HUES64 (cell line): ENCODE results near the gene SLC16A6.
"Not testable (repeated sequence)": the region's sequence is repeated elsewhere in the genome, so short reads cannot be mapped to it uniquely, and the experiment has no call there.

Experiments
- H3K27ac ChIP-seq: 2 replicates; pipeline ENCODE4 v1.7.0; 2013; ENCODE audit warnings: low read depth, low read length, inconsistent platforms
- H3K27me3 ChIP-seq: 2 replicates; pipeline ENCODE4 v1.6.1; 2013; ENCODE audit warnings: mild to moderate bottlenecking, low read length; ENCODE audit not compliant: insufficient read depth
- H3K36me3 ChIP-seq: 2 replicates; pipeline ENCODE4 v1.6.1; 2013; ENCODE audit warnings: mild to moderate bottlenecking, low read length; ENCODE audit not compliant: insufficient read depth
- H3K4me1 ChIP-seq: 2 replicates; pipeline ENCODE4 v1.6.1; 2013; ENCODE audit warnings: mild to moderate bottlenecking, low read length, moderate library complexity; ENCODE audit not compliant: insufficient read depth
- H3K4me3 ChIP-seq: 2 replicates; pipeline ENCODE4 v1.5.1; 2013; ENCODE audit warnings: mild to moderate bottlenecking, low read length, moderate library complexity
- H3K9ac ChIP-seq: 2 replicates; pipeline ENCODE4 v1.6.1; 2013; ENCODE audit warnings: mild to moderate bottlenecking, low read depth, low read length
- H3K9me3 ChIP-seq: 2 replicates; pipeline ENCODE4 v1.6.1; 2013; ENCODE audit warnings: low read depth, low read length; ENCODE audit not compliant: insufficient read depth
- WGBS: fragments of 150-250, 120-280 bp; methylation state at CpG from one replicate; pipeline ENCODE4 v1.1.7; 2013; ENCODE audit warnings: missing lambda C conversion rate; 5-methylcytosine and 5-hydroxymethylcytosine counted together

The SLC16A6 gene

DNA sequence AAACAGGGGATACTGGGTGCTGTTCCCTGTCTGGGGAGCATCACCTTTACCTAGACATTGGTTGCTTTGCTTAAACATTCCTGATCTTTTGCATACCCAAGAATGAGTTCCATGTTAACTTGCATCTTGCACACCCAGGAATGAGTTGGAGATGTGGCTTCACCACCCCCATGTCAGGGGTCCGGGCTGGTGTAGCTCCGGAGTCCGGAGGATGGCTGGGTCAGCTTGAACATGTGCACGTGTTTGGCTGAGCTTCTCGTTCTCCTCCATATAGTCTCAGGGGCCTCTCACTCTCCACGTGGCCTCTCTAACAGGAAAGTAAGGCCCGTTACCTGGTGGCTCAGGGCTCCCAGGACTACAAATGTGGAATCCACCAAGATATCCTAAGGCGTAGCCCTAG lies 61.3 kb downstream of the SLC16A6 start:
- no peaks in the 10 kb centered on the region for H3K36me3 ChIP-seq
- no peaks in the 10 kb centered on the region for H3K4me1 ChIP-seq
- H3K27me3 ChIP-seq = no peaks in the 10 kb centered on the region
- WGBS = 89% methylated on average over 8 of the region's 8 CpGs
- H3K9me3 ChIP-seq = no peaks in the 10 kb centered on the region
- no peak overlapping the region for H3K9ac ChIP-seq
- H3K4me3 ChIP-seq = no peak overlapping the region
- H3K27ac ChIP-seq = no peak overlapping the region

DNA sequence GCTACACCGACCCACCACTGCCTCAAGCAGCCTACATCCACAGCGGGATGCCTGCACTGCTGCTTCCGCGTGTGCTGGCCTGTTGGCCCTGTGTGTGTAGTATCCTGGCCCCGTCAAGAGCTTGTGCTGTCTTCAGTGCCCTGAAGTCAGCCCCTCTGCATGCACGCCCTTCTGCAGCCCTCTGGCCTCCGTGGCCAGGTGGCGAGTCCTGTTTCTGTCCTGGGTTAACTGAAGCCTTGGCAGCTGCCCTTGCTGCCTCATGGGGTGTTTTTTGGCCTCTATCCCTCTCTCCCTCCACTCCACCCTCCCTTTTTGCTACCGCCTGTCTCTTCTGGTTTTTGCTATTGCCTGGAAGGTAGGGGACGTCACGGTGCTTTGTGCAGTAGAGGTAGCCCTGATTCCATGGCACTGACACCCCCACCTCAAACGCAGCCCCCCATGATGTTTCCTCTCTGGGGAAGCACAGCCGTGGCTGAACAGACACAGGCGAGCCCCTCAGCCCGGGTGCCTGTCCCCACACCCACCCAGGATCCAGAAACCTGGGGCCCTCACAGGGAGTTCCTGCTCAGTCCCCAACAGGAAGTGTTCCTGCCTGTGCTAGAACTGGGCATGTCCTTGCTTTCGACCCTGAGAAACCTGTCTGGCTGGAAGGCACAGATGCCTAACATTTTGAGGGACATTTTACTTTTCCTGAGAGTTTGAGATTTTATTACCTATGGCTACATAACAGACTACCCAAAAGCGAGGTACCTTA lies 61.9 kb downstream of the SLC16A6 start:
- H3K27ac ChIP-seq = no peak overlapping the region
- H3K36me3 ChIP-seq = no peaks in the 10 kb centered on the region
- no peaks in the 10 kb centered on the region for H3K4me1 ChIP-seq
- 87% methylated on average over 17 of the region's 17 CpGs for WGBS
- H3K9me3 ChIP-seq = no peaks in the 10 kb centered on the region
- no peaks in the 10 kb centered on the region for H3K27me3 ChIP-seq
- H3K4me3 ChIP-seq = no peak overlapping the region
- H3K9ac ChIP-seq = no peak overlapping the region

DNA sequence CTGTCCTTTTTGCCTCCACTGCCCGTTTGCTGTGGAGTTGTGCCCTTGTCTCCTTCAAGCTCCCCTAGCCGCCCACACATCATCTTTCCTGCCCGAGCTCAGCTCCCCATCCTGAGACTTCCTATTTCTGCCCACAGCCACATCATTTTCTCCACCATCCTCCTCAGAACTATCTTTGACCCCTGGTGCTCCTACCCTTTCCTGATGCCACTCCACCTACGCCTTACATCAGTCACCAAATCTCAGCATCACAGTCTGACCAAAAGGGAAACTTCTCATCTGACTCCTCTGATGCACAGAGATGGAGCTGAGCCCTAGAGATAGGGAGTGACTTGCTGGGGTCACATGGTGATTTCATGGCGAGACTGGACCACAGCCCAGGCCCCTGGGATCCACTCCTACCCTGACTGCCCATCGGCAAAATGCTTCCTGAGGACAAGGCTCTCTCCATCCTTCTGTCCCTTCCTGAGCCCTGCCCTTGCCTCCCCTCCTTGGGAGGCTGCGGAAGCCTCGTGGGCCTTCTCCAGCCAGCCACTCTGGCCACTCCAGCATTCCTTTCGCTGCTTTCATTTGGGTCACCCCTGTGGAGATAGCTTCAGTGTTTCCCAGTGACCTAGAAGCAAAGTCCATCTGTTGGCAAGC lies 62.8 kb downstream of the SLC16A6 start:
- H3K4me1 ChIP-seq, H3K36me3 ChIP-seq, H3K9me3 ChIP-seq, H3K4me3 ChIP-seq, H3K9ac ChIP-seq, H3K27me3 ChIP-seq, H3K27ac ChIP-seq: not testable (repeated sequence)
- WGBS = 86% methylated on average over 9 of the region's 9 CpGs

DNA sequence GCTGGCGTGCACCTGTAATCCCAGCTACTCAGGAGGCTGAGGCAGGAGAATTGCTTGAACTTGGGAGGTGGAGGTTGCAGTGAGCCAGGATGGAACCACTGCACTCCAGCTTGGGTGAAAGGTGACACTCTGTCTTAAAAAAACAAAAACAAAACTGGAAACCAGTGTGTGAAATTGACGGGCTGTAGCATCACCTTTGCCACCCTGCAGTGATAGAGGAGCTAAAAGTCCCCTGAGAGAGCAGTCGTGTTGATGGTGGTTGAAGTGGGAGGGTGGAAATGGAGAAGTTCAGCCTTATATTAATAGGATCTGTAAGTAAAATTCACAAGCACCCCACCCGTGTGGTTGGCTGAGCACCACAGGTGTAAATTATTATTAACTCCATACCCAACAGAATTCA lies 65.9 kb downstream of the SLC16A6 start:
- H3K9ac ChIP-seq, H3K27me3 ChIP-seq, H3K36me3 ChIP-seq, H3K27ac ChIP-seq, H3K4me3 ChIP-seq, H3K9me3 ChIP-seq, H3K4me1 ChIP-seq: not testable (repeated sequence)
- 84% methylated on average over 4 of the region's 4 CpGs for whole genome bisulfite sequencing

DNA sequence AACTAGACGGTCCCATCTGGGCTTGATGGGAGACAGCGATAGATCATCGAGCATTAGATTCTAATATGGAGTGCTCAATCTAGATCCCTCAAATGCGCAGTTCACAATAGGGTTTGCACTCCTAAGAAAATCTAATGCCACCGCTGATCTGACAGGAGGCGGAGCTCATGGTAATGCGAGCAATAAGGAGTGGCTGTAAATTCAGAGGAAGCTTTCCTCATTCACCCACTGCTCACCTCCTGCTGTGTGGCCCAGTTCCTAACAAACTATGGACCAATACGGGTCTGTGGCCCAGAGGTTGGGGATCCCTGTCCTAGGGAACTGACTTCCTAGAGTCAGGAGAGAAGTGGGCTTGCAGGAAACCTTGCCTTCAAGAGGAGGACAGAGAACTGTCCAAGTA lies 68.3 kb downstream of the SLC16A6 start:
- no peaks in the 10 kb centered on the region for H3K9me3 ChIP-seq
- H3K36me3 ChIP-seq = no peaks in the 10 kb centered on the region
- 86% methylated on average over 8 of the region's 8 CpGs for WGBS
- no peaks in the 10 kb centered on the region for H3K27me3 ChIP-seq
- H3K4me1 ChIP-seq = no peaks in the 10 kb centered on the region
- H3K27ac ChIP-seq = no peak overlapping the region
- no peak overlapping the region for H3K9ac ChIP-seq
- no peak overlapping the region for H3K4me3 ChIP-seq

DNA sequence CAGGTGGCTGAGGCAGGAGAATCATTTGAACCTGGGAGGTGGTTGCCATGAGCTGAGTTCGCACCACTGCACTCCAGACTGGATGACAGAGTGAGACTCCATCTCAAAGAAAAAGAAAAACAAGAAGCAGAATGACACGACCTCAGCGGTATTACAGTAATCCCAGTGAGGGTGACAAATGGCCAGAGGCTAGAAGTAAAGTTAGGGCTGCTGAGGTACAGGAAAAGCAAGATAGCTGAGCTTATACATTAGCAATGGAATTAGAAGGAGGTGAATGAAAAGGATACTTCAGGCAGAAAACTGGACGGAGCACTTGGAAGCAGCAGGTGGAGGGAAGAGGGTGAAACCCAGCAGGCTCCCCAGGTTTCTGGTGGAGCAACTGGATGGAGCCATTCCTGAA lies 69.1 kb downstream of the SLC16A6 start:
- Histone ChIP-seq H3K4me3 (no peak overlapping the region), H3K27ac (no peak overlapping the region), H3K9me3 (no peaks in the 10 kb centered on the region), H3K9ac (no peak overlapping the region), H3K36me3 (no peaks in the 10 kb centered on the region), H3K4me1 (no peaks in the 10 kb centered on the region), H3K27me3 (no peaks in the 10 kb centered on the region)
- WGBS = 92% methylated on average over 4 of the region's 4 CpGs

DNA sequence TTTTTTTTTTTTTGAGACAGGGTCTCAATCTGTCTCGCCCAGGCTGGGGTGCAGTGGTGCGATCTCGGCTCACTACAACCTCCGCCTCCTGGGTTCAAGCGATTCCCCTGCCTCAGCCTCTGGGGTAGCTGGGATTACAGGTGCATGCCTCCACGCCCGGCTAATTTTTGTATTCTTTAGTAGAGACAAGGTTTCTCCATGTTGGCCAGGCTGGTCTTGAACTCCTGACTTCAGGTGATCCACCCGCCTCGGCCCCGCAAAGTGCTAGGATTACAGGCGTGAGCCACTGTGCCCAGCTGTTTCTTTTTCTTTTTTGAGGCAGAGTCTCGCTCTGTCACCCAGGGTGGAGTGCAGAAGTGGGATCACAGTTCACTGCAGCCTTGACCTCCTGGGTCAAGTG lies 70.1 kb downstream of the SLC16A6 start:
- not testable (repeated sequence) for H3K9me3 ChIP-seq, H3K27ac ChIP-seq, H3K9ac ChIP-seq, H3K27me3 ChIP-seq, H3K36me3 ChIP-seq, H3K4me3 ChIP-seq, H3K4me1 ChIP-seq
- WGBS = 96% methylated on average over 12 of the region's 12 CpGs

DNA sequence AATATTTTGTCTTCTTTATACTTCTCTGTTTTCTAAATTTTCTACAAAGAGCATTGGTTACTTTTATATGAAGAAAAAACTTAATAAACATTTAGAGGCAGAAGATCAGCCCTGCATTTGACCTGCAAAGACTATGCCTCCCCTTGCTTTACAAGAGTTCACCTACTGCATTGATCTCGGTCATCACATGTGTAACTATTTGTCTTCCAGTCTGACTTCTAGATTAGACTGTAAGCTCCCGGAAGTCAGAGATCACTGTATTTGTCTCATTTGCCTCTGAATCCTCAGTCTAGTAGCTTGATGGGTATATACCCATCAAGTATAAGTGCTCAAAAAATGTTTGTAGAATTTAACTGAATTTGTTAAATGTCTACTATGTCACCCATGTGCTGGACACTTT lies 70.7 kb downstream of the SLC16A6 start:
- H3K27me3 ChIP-seq, H3K4me3 ChIP-seq, H3K4me1 ChIP-seq, H3K36me3 ChIP-seq, H3K27ac ChIP-seq, H3K9me3 ChIP-seq, H3K9ac ChIP-seq: not testable (repeated sequence)
- WGBS = 100% methylated on average over 1 of the region's 2 CpGs

DNA sequence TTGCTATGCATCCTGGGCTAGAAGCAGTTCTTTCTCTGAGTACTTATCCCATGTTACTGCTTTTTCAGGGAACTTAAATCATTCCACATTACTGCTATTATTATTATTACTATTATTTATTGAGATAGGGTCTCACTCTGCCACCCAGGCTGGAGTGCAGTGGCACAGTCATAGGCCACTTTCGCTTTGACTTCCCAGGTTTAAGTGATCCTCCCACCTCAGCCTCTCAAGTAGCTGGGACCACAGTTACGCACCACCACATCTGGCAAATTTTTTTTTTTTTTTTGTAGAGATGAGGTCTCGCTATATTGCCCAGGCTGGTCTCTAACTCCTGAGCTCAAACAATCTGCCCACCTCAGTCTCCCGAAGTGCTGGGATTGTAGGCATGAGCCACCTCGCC lies 71.5 kb downstream of the SLC16A6 start:
- not testable (repeated sequence) for H3K27ac ChIP-seq, H3K36me3 ChIP-seq, H3K4me1 ChIP-seq, H3K9ac ChIP-seq, H3K9me3 ChIP-seq, H3K27me3 ChIP-seq, H3K4me3 ChIP-seq
- 91% methylated on average over 3 of the region's 5 CpGs for WGBS
